IMR-90 (cell line): Measurements from ENCODE around the gene CD300LD. TPM values are rescaled to one million over a fixed set of nuclear protein-coding genes. Genes with fewer than 3 reads are reported as not detected.
A peak's percentile ranks its signal among the peaks of the same experiment; 100 is the strongest.

Source experiments
- ATAC-seq: fragments of 200-7000 bp; cut with Tn5 transposase; 2 replicates; pipeline ENCODE4 v1.9.1; 2020; ENCODE audit warnings: low read depth, mild to moderate bottlenecking, moderate library complexity
- BruUV-seq: library from RNA; stranded (reverse); fragments of 400-500 nt; replicated peaks from 2 replicates; lab custom pipeline; 2021; lab: Mats Ljungman, UMichigan
- CTCF ChIA-PET: fragments of 300-600 bp; formaldehyde crosslinking; extraction: SDS; loops from one replicate; lab custom pipeline; 2021; ENCODE audit warnings: antibody characterized with exemption; lab: Yijun Ruan, JAX
- POLR2A ChIA-PET: fragments of 300-600 bp; sonication (Branson Sonifier 250); formaldehyde crosslinking; loops from one replicate; lab custom pipeline; 2022; ENCODE audit warnings: antibody characterized with exemption; ENCODE audit not compliant: unreplicated experiment; lab: Charles Lee
- DNase-seq: peaks from one replicate; pipeline ENCODE4 v3.0.0; 2013
- H2AFZ ChIP-seq: replicated peaks from 2 replicates; pipeline ENCODE3; 2013; ENCODE audit warnings: low read length, mild to moderate bottlenecking; ENCODE audit not compliant: poor library complexity
- H2AK5ac ChIP-seq: 2 replicates; pipeline ENCODE4 v1.6.1; 2013; ENCODE audit warnings: low read depth, low read length, inconsistent platforms
- H2AK9ac ChIP-seq: replicated peaks from 2 replicates; pipeline ENCODE3; 2013; ENCODE audit warnings: mild to moderate bottlenecking, low read depth, low read length, moderate library complexity; ENCODE audit not compliant: poor library complexity
- H2BK120ac ChIP-seq: 2 replicates; pipeline ENCODE4 v1.6.1; 2013; ENCODE audit warnings: low read depth, low read length, inconsistent platforms
- H2BK15ac ChIP-seq: 3 replicates; pipeline ENCODE4 v1.6.1; 2013; ENCODE audit warnings: low read depth, low read length, inconsistent platforms
- H2BK20ac ChIP-seq: 2 replicates; pipeline ENCODE4 v1.6.1; 2013; ENCODE audit warnings: low read depth, mild to moderate bottlenecking, inconsistent platforms, low read length, moderate library complexity
- H2BK5ac ChIP-seq: 2 replicates; pipeline ENCODE4 v1.6.1; 2013; ENCODE audit warnings: mild to moderate bottlenecking, low read depth, low read length, inconsistent platforms; ENCODE audit not compliant: poor library complexity, severe bottlenecking
- H3K14ac ChIP-seq: replicated peaks from 2 replicates; pipeline ENCODE4 v1.6.1; 2013; ENCODE audit warnings: low read depth, low read length, inconsistent platforms
- H3K18ac ChIP-seq: 2 replicates; pipeline ENCODE4 v1.6.1; 2013; ENCODE audit warnings: low read depth, low read length, control low read depth
- H3K23ac ChIP-seq: 2 replicates; pipeline ENCODE4 v1.6.1; 2013; ENCODE audit warnings: low read depth, low read length, inconsistent platforms
- H3K27ac ChIP-seq: 2 replicates; pipeline ENCODE4 v1.5.1; 2013; ENCODE audit warnings: mild to moderate bottlenecking, control low read depth, low read length; ENCODE audit not compliant: insufficient read depth
- H3K27me3 ChIP-seq: 2 replicates; pipeline ENCODE4 v1.6.1; 2013; ENCODE audit warnings: low read length; ENCODE audit not compliant: control insufficient read depth, insufficient read depth
- H3K36me3 ChIP-seq: 2 replicates; pipeline ENCODE4 v1.6.1; 2013; ENCODE audit warnings: low read length, mixed read lengths; ENCODE audit not compliant: control insufficient read depth, insufficient read depth
- H3K4ac ChIP-seq: 2 replicates; pipeline ENCODE4 v1.6.1; 2013; ENCODE audit warnings: low read depth, low read length, inconsistent platforms
- H3K4me1 ChIP-seq: 2 replicates; pipeline ENCODE4 v1.6.1; 2013; ENCODE audit warnings: low read length, mixed read lengths; ENCODE audit not compliant: control insufficient read depth, insufficient read depth
- H3K4me2 ChIP-seq: 2 replicates; pipeline ENCODE4 v1.6.1; 2013; ENCODE audit warnings: low read depth, mild to moderate bottlenecking, control low read depth, low read length, moderate library complexity
- H3K4me3 ChIP-seq: 2 replicates; pipeline ENCODE4 v1.5.1; 2013; ENCODE audit warnings: low read depth, mild to moderate bottlenecking, control low read depth, low read length, moderate library complexity; ENCODE audit not compliant: insufficient read depth
- H3K56ac ChIP-seq: 2 replicates; pipeline ENCODE4 v1.6.1; 2013; ENCODE audit warnings: low read length, inconsistent platforms; ENCODE audit not compliant: insufficient read depth; ENCODE audit errors: extremely low read depth
- H3K79me1 ChIP-seq, 2 experiments: 2 replicates each; pipeline ENCODE4 v1.6.1; 2013; ENCODE audit warnings: low read length in 2 of 2, inconsistent platforms in 1 of 2, low read depth in 1 of 2
- H3K9ac ChIP-seq: 2 replicates; pipeline ENCODE4 v1.6.1; 2013; ENCODE audit warnings: low read depth, low read length, control low read depth
- H3K9me1 ChIP-seq: 2 replicates; pipeline ENCODE4 v1.6.1; 2013; ENCODE audit warnings: low read length, inconsistent platforms; ENCODE audit not compliant: insufficient read depth
- H3K9me3 ChIP-seq: 2 replicates; pipeline ENCODE4 v1.6.1; 2013; ENCODE audit warnings: low read length; ENCODE audit not compliant: control insufficient read depth, insufficient read depth
- H4K20me1 ChIP-seq: 2 replicates; pipeline ENCODE4 v1.6.1; 2013; ENCODE audit warnings: low read length, inconsistent platforms; ENCODE audit not compliant: insufficient read depth
- H4K5ac ChIP-seq: 2 replicates; pipeline ENCODE4 v1.6.1; 2013; ENCODE audit warnings: mild to moderate bottlenecking, low read depth, low read length, control low read depth
- H4K8ac ChIP-seq, 2 experiments: 2 replicates each; pipeline ENCODE4 v1.6.1; 2013; ENCODE audit warnings: low read depth in 2 of 2, low read length in 2 of 2, control low read depth in 1 of 2, inconsistent platforms in 1 of 2
- H4K91ac ChIP-seq: 2 replicates; pipeline ENCODE4 v1.6.1; 2013; ENCODE audit warnings: low read depth, low read length, inconsistent platforms; ENCODE audit not compliant: insufficient read depth
- BHLHE40 ChIP-seq: fragments of 150-350 bp; IDR thresholded peaks from 2 replicates; pipeline ENCODE4 v1.6.1; 2016; ENCODE audit warnings: mild to moderate bottlenecking, low read depth, low read length
- FOS ChIP-seq: fragments of 150-350 bp; IDR thresholded peaks from 2 replicates; pipeline ENCODE4 v1.6.1; 2016; ENCODE audit warnings: low read depth, low read length
- MAFK ChIP-seq: IDR thresholded peaks from 2 replicates; pipeline ENCODE4 v1.6.1; 2012; ENCODE audit warnings: low read depth, low read length, improper control_type of control experiment
- RAD21 ChIP-seq: IDR thresholded peaks from 2 replicates; pipeline ENCODE4 v1.6.1; 2012; ENCODE audit warnings: low read length, improper control_type of control experiment
- RCOR1 ChIP-seq: IDR thresholded peaks from 2 replicates; pipeline ENCODE4 v1.6.1; 2012; ENCODE audit warnings: mild to moderate bottlenecking, low read length, improper control_type of control experiment; ENCODE audit not compliant: insufficient replicate concordance
- RFX5 ChIP-seq: IDR thresholded peaks from 2 replicates; pipeline ENCODE4 v1.8.0; 2012; ENCODE audit warnings: low read depth, mild to moderate bottlenecking, low read length, moderate library complexity
- WGBS, 2 experiments: methylation state at CpG; one replicate each; pipeline versions ENCODE4 v1.1.5 to v1.1.7; 2013; ENCODE audit warnings: missing lambda C conversion rate in 2 of 2; ENCODE audit not compliant: insufficient read length in 1 of 2; ENCODE audit errors: extremely low coverage in 2 of 2; 5-methylcytosine and 5-hydroxymethylcytosine counted together
- dilution Hi-C: fragments of 300-500 bp; cut with HindIII; formaldehyde crosslinking; loops from one replicate; pipeline ENCODE4 v1.14.3; 2018; ENCODE audit warnings: low sequenced_read_pairs; ENCODE audit not compliant: unreplicated experiment
- in situ Hi-C: fragments of 300-500 bp; cut with MboI; formaldehyde crosslinking; loops from 3 replicates; pipeline ENCODE4 v1.14.3; 2019; ENCODE audit warnings: low sequenced_read_pairs, inconsistent platforms, mixed read lengths
- intact Hi-C: fragments of 100-400 bp; cut with micrococcal nuclease; formaldehyde crosslinking; loops from 2 replicates; pipeline ENCODE4 v1.10.0; 2022
- polyA plus RNA-seq, 3 experiments: library from polyadenylated mRNA; depleted of rRNA; stranded (reverse); fragments of >200 nt; gene quantifications; 2 replicates each; pipeline ENCODE4 v1.2.3, GENCODE V29; 2012; ENCODE audit warnings: low replicate concordance in 1 of 3
- total RNA-seq: library from RNA; depleted of rRNA; stranded (reverse); fragments of >200 nt; gene quantifications from 2 replicates; pipeline ENCODE4 v1.2.3, GENCODE V29; 2012
- TF ChIP-seq, protein P1 (sequence below): conservative IDR thresholded peaks from 2 replicates; pipeline ENCODE4 v1.5.1; 2012; ENCODE audit warnings: mild to moderate bottlenecking, low read depth, low read length, improper control_type of control experiment
- TF ChIP-seq, protein P2 (sequence below): fragments of 150-350 bp; IDR thresholded peaks from 2 replicates; pipeline ENCODE4 v1.6.1; 2017; ENCODE audit warnings: mild to moderate bottlenecking, antibody characterized with exemption, low read length, low read depth

The CD300LD gene
- total and polyA plus RNA-seq, 2 of the 4 experiments (the other 2 are of a cell fraction) = not detected

DNA sequence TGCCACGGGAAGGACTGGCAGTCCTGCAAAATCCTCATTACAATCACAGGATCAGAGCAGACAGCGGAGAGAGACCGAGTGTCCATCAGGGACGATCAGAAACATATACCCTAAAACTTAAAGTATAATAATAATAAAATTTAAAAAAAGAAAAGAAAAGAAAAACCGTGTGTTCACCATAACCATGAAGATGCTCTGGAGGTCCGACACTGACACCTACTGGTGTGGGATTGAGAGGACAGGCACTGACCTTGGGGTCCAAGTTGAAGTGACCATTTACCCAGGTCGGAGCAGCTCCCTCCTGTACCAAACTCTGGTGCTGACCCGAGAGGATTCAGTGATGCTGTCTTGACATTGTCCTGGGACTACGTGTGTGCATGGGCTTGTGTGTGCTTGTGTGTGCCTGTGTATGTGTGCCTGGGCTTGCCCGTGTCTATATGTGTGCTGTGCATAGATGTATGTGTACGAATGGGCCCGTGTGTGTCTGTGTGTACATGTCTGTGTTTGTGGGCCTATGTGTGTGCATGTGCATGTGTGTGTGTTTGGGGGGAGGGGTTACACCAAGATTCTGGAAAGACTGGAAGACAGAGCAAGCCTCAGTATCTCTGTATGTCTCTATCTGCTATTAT lies 10.0 kb upstream of the CD300LD start:
- H3K9ac ChIP-seq = no peak overlapping the region
- no peak overlapping the region for H2BK15ac ChIP-seq
- H3K4me1 ChIP-seq = no peaks in the 10 kb centered on the region
- H3K27me3 ChIP-seq = no peaks in the 10 kb centered on the region
- TF ChIP-seq RCOR1 (no peak), RFX5 (no peak), BHLHE40 (no peak), RAD21 (peak; percentile 45; the same call in 1 of the 2 replicates), FOS (no peak), MAFK (no peak)
- TF ChIP-seq, protein P1, sequence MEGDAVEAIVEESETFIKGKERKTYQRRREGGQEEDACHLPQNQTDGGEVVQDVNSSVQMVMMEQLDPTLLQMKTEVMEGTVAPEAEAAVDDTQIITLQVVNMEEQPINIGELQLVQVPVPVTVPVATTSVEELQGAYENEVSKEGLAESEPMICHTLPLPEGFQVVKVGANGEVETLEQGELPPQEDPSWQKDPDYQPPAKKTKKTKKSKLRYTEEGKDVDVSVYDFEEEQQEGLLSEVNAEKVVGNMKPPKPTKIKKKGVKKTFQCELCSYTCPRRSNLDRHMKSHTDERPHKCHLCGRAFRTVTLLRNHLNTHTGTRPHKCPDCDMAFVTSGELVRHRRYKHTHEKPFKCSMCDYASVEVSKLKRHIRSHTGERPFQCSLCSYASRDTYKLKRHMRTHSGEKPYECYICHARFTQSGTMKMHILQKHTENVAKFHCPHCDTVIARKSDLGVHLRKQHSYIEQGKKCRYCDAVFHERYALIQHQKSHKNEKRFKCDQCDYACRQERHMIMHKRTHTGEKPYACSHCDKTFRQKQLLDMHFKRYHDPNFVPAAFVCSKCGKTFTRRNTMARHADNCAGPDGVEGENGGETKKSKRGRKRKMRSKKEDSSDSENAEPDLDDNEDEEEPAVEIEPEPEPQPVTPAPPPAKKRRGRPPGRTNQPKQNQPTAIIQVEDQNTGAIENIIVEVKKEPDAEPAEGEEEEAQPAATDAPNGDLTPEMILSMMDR = peak; percentile 41
- TF ChIP-seq, protein P2, sequence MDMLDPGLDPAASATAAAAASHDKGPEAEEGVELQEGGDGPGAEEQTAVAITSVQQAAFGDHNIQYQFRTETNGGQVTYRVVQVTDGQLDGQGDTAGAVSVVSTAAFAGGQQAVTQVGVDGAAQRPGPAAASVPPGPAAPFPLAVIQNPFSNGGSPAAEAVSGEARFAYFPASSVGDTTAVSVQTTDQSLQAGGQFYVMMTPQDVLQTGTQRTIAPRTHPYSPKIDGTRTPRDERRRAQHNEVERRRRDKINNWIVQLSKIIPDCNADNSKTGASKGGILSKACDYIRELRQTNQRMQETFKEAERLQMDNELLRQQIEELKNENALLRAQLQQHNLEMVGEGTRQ = no peak
- intact Hi-C loops = no loop called here
- H3K9me1 ChIP-seq = no peaks in the 10 kb centered on the region
- H3K27ac ChIP-seq = no peak overlapping the region
- no peak overlapping the region for H2AFZ ChIP-seq
- H2BK120ac ChIP-seq = no peak overlapping the region
- no peak overlapping the region for H4K91ac ChIP-seq
- H2BK5ac ChIP-seq = no peak overlapping the region
- no peak overlapping the region for H2AK9ac ChIP-seq
- H4K5ac ChIP-seq = no peak overlapping the region
- no peak overlapping the region for H3K23ac ChIP-seq
- ATAC-seq = peak; percentile 46; the same call in 1 of the 2 replicates
- BruUV-seq = no TSS peak
- H3K14ac ChIP-seq = no peak overlapping the region
- H3K4me2 ChIP-seq = no peak overlapping the region
- no peaks in the 10 kb centered on the region for H3K79me1 ChIP-seq
- no peaks in the 10 kb centered on the region for H3K36me3 ChIP-seq
- H3K4ac ChIP-seq = no peak overlapping the region
- H4K20me1 ChIP-seq = no peaks in the 10 kb centered on the region
- H3K4me3 ChIP-seq = no peak overlapping the region
- CTCF ChIA-PET = no interaction called here
- peak; percentile 15 for DNase-seq
- dilution Hi-C loops = no loop called here
- in situ Hi-C loops = no loop called here
- POLR2A ChIA-PET = no interaction called here
- WGBS, 2 experiments = 59% methylated on average over 3 of the region's 12 CpGs; no CpG with 5 or more reads in 1 of the 2 experiments
- H3K18ac ChIP-seq = no peak overlapping the region
- H4K8ac ChIP-seq = no peak overlapping the region
- no peaks in the 10 kb centered on the region for H3K9me3 ChIP-seq
- no peak overlapping the region for H2BK20ac ChIP-seq
- no peak overlapping the region for H2AK5ac ChIP-seq
- H3K56ac ChIP-seq = no peak overlapping the region
